ENCODE data around the gene MIB1. TPM values are rescaled to one million over a fixed set of nuclear protein-coding genes. Genes with fewer than 3 reads are reported as not detected.

MIB1 gene
- total RNA-seq, 1 experiment from 2014 or later = 48.1 TPM

- H3K36me3 Mint-ChIP-seq (ENCODE audit: insufficient read depth, unreplicated experiment) = no peaks in the 10 kb centered on the region
- H3K27me3 ChIP-seq (replicated peaks; ENCODE audit: control insufficient read depth, insufficient read depth, low read length) = no peaks in the 10 kb centered on the region
- no peak for TF ChIP-seq CTCF (IDR thresholded peaks at IDR 0.05; ENCODE audit: insufficient read depth in 1 of 2, low read depth in 1 of 2, low read length in 1 of 2, severe bottlenecking in 1 of 2, unreplicated experiment in 1 of 2)
- peaks cover 29% of the 10 kb centered on the region for H3K4me1 ChIP-seq
- no TSS peak for BruUV-seq (replicated peaks)
- intact Hi-C loops (cut with micrococcal nuclease; ENCODE audit: unreplicated experiment) = loop anchor here (2.0 to 10.0 kb wide), 4 partner anchors 75 to 449 kb away; no protein-coding TSS in a partner anchor
- no peak overlapping the region for H3K4me3 ChIP-seq (ENCODE audit: low read depth, low read length)
- DNase-seq = no peak
- H3K9me3 ChIP-seq = peaks cover 19% of the 10 kb centered on the region
- H3K27me3 Mint-ChIP-seq (ENCODE audit: insufficient read depth, unreplicated experiment) = no peaks in the 10 kb centered on the region
- H3K4me1 Mint-ChIP-seq (ENCODE audit: low read depth, unreplicated experiment) = peaks cover 24% of the 10 kb centered on the region
- H3K27ac Mint-ChIP-seq (ENCODE audit: unreplicated experiment) = no peak overlapping the region
- ChIA-PET CTCF (interaction anchor here (0.8 to 1.0 kb wide), 3 partner anchors 85 to 251 kb away, joined by 3 to 4 read pairs (median 3); no protein-coding TSS in a partner anchor), POLR2A (no interaction called here)
- no peak overlapping the region for H3K4me3 Mint-ChIP-seq (ENCODE audit: unreplicated experiment)
- no peaks in the 10 kb centered on the region for H3K36me3 ChIP-seq (ENCODE audit: control insufficient read depth, insufficient read depth, low read length)
- peaks cover 12% of the 10 kb centered on the region for H3K9me3 Mint-ChIP-seq (ENCODE audit: unreplicated experiment)
Observed at GRCh38 chr18:21915546-21915945, 175.0 kb downstream of the MIB1 start.

GRCh38 chr18:21916594-21916993 lies 176.0 kb downstream of the MIB1 start:
- Mint-ChIP-seq H3K36me3 (ENCODE audit: insufficient read depth, unreplicated experiment) (no peaks in the 10 kb centered on the region), H3K27me3 (ENCODE audit: insufficient read depth, unreplicated experiment) (no peaks in the 10 kb centered on the region), H3K4me3 (ENCODE audit: unreplicated experiment) (no peak overlapping the region), H3K4me1 (ENCODE audit: low read depth, unreplicated experiment) (peaks cover 24% of the 10 kb centered on the region), H3K9me3 (ENCODE audit: unreplicated experiment) (peaks cover 18% of the 10 kb centered on the region), H3K27ac (ENCODE audit: unreplicated experiment) (no peak overlapping the region)
- Histone ChIP-seq H3K4me3 (ENCODE audit: low read depth, low read length) (no peak overlapping the region), H3K9me3 (peaks cover 19% of the 10 kb centered on the region), H3K27me3 (replicated peaks; ENCODE audit: control insufficient read depth, insufficient read depth, low read length) (no peaks in the 10 kb centered on the region), H3K4me1 (peaks cover 29% of the 10 kb centered on the region), H3K36me3 (ENCODE audit: control insufficient read depth, insufficient read depth, low read length) (no peaks in the 10 kb centered on the region)
- no peak for TF ChIP-seq CTCF (IDR thresholded peaks at IDR 0.05; ENCODE audit: insufficient read depth in 1 of 2, low read depth in 1 of 2, low read length in 1 of 2, severe bottlenecking in 1 of 2, unreplicated experiment in 1 of 2)
- ChIA-PET POLR2A (no interaction called here), CTCF (no interaction called here)
- no TSS peak for BruUV-seq (replicated peaks)
- intact Hi-C loops (cut with micrococcal nuclease; ENCODE audit: unreplicated experiment) = loop anchor here (10.0 kb wide), 3 partner anchors 118 to 448 kb away; no protein-coding TSS in a partner anchor
- no peak for DNase-seq

GRCh38 chr18:21918693-21919092 lies 178.1 kb downstream of the MIB1 start:
- TF ChIP-seq CTCF (IDR thresholded peaks at IDR 0.05; ENCODE audit: insufficient read depth in 1 of 2, low read depth in 1 of 2, low read length in 1 of 2, severe bottlenecking in 1 of 2, unreplicated experiment in 1 of 2) = no peak
- H3K9me3 ChIP-seq = peaks cover 19% of the 10 kb centered on the region
- Mint-ChIP-seq H3K36me3 (ENCODE audit: insufficient read depth, unreplicated experiment) (no peaks in the 10 kb centered on the region), H3K4me3 (ENCODE audit: unreplicated experiment) (no peak overlapping the region), H3K27me3 (ENCODE audit: insufficient read depth, unreplicated experiment) (no peaks in the 10 kb centered on the region), H3K9me3 (ENCODE audit: unreplicated experiment) (peaks cover 18% of the 10 kb centered on the region), H3K4me1 (ENCODE audit: low read depth, unreplicated experiment) (peaks cover 14% of the 10 kb centered on the region), H3K27ac (ENCODE audit: unreplicated experiment) (no peak overlapping the region)
- ChIA-PET POLR2A (no interaction called here), CTCF (interaction anchor here (0.7 kb wide), 1 partner anchor 16 kb away, joined by 3 read pairs; no protein-coding TSS in a partner anchor)
- peaks cover 12% of the 10 kb centered on the region for H3K4me1 ChIP-seq
- H3K36me3 ChIP-seq (ENCODE audit: control insufficient read depth, insufficient read depth, low read length) = no peaks in the 10 kb centered on the region
- BruUV-seq (replicated peaks) = no TSS peak
- DNase-seq = no peak
- no peaks in the 10 kb centered on the region for H3K27me3 ChIP-seq (replicated peaks; ENCODE audit: control insufficient read depth, insufficient read depth, low read length)
- no peak overlapping the region for H3K4me3 ChIP-seq (ENCODE audit: low read depth, low read length)
- intact Hi-C loops (cut with micrococcal nuclease; ENCODE audit: unreplicated experiment) = loop anchor here (10.0 kb wide), 3 partner anchors 116 to 446 kb away; no protein-coding TSS in a partner anchor

Other genes starting within 250 kb of the MIB1 start
- gene ESCO1, start 140.1 kb upstream of the MIB1 start, total RNA-seq (2022) = 23.0 and 24.2 TPM in 2 replicates
- 129 and 134 TPM in 2 replicates for gene SNRPD1, start 128.5 kb upstream of the MIB1 start, total RNA-seq (2022)
- 29.3 and 31.8 TPM in 2 replicates for gene ABHD3, start 36.0 kb upstream of the MIB1 start, total RNA-seq (2022)

All from Caco-2 (cell line).